K562 (cell line): ENCODE results near the gene GNB2. TPM values are rescaled to one million over a fixed set of nuclear protein-coding genes. Genes with fewer than 3 reads are reported as not detected.

Experiments used
- CHD1 ChIP-seq: fragments of 200-600 bp; sonication (generic); IDR thresholded peaks from one replicate; pipeline ENCODE4 v1.6.1; 2012; ENCODE audit warnings: mild to moderate bottlenecking, moderate library complexity, low read length, inconsistent platforms
- EHMT2 ChIP-seq: fragments of 450-650 bp; IDR thresholded peaks from 2 replicates; pipeline ENCODE4 v1.6.1; 2018; ENCODE audit warnings: antibody characterized with exemption
- EP400 ChIP-seq: fragments of 450-650 bp; IDR thresholded peaks from 2 replicates; pipeline ENCODE4 v1.6.1; 2017; ENCODE audit warnings: antibody characterized with exemption, mild to moderate bottlenecking, moderate library complexity
- ETS1 ChIP-seq: conservative IDR thresholded peaks from 2 replicates; pipeline ENCODE4 v1.6.1; 2011; ENCODE audit warnings: low read depth, mild to moderate bottlenecking, low read length; ENCODE audit not compliant: control insufficient read depth
- GATAD2B ChIP-seq: fragments of 450-650 bp; IDR thresholded peaks from 2 replicates; pipeline ENCODE4 v1.6.1; 2017; ENCODE audit warnings: mild to moderate bottlenecking, borderline replicate concordance
- GTF2A2 ChIP-seq: IDR thresholded peaks from 2 replicates; pipeline ENCODE4 v1.6.1; 2016; ENCODE audit warnings: mild to moderate bottlenecking, missing genetic modification characterization, missing compliant biosample characterization
- HDGF ChIP-seq: fragments of 450-650 bp; IDR thresholded peaks from 2 replicates; pipeline ENCODE4 v1.6.1; 2016
- MAFK ChIP-seq: IDR thresholded peaks from 2 replicates; pipeline ENCODE4 v1.6.1; 2011; ENCODE audit warnings: low read length, improper control_type of control experiment
- MNT ChIP-seq, 2 experiments: fragments of 450-650 bp; conservative IDR thresholded peaks; 2 replicates each; pipeline ENCODE4 v1.6.1; 2017; ENCODE audit warnings: mild to moderate bottlenecking in 2 of 2, moderate library complexity in 2 of 2
- MYC ChIP-seq, 2 experiments: fragments of 250-450 bp in 1 of 2; sonication (Bioruptor Pico) in 1 of 2; IDR thresholded peaks; 2 replicates each; pipeline versions ENCODE4 v1.5.1 to v1.6.1; 2012 to 2021; ENCODE audit warnings: low read depth in 2 of 2, borderline replicate concordance in 1 of 2, improper control_type of control experiment in 1 of 2, low read length in 1 of 2, mild to moderate bottlenecking in 1 of 2, moderate library complexity in 1 of 2
- NCOA1 ChIP-seq: fragments of 450-650 bp; IDR thresholded peaks from 2 replicates; pipeline ENCODE4 v1.6.1; 2016; ENCODE audit warnings: low read depth
- NR4A1 ChIP-seq, 2 experiments: fragments of 250-450 bp in 1 of 2; fragments of 450-650 bp in 1 of 2; sonication (Bioruptor Pico) in 1 of 2; IDR thresholded peaks; 2 replicates each; pipeline versions ENCODE4 v1.4.0 to v1.6.1; 2016 to 2020; ENCODE audit warnings: mild to moderate bottlenecking in 2 of 2, missing compliant biosample characterization in 1 of 2, missing genetic modification characterization in 1 of 2, moderate library complexity in 1 of 2
- PCBP1 ChIP-seq: fragments of 200-400 bp; formaldehyde crosslinking; IDR thresholded peaks from 2 replicates; pipeline ENCODE4 v1.6.1; 2018; ENCODE audit warnings: mild to moderate bottlenecking, low read depth, low read length; ENCODE audit not compliant: poor library complexity, severe bottlenecking
- PHF21A ChIP-seq: fragments of 450-650 bp; IDR thresholded peaks from 2 replicates; pipeline ENCODE4 v1.6.1; 2017; ENCODE audit warnings: low read depth, borderline replicate concordance
- PHF8 ChIP-seq: fragments of 200-600 bp; sonication (generic); IDR thresholded peaks from 2 replicates; pipeline ENCODE4 v1.6.1; 2012; ENCODE audit warnings: mixed run types, mild to moderate bottlenecking, inconsistent platforms, low read length, moderate library complexity, borderline replicate concordance
- PTBP1 ChIP-seq: fragments of 200-400 bp; formaldehyde crosslinking; IDR thresholded peaks from 2 replicates; pipeline ENCODE4 v1.6.1; 2017; ENCODE audit warnings: low read depth, low read length
- TAF9B ChIP-seq: fragments of 450-650 bp; IDR thresholded peaks from 2 replicates; pipeline ENCODE4 v1.6.1; 2018; ENCODE audit warnings: mild to moderate bottlenecking; ENCODE audit not compliant: partially characterized antibody
- TFE3 ChIP-seq: fragments of 450-650 bp; formaldehyde crosslinking; IDR thresholded peaks from 2 replicates; pipeline ENCODE4 v1.4.0; 2020; ENCODE audit warnings: mild to moderate bottlenecking, mixed read lengths
- U2AF2 ChIP-seq: fragments of 200-400 bp; formaldehyde crosslinking; optimal IDR thresholded peaks from 2 replicates; pipeline ENCODE3; 2017; ENCODE audit warnings: low read depth, mild to moderate bottlenecking, low read length
- ZNF146 ChIP-seq: IDR thresholded peaks from one replicate; pipeline ENCODE4 v1.6.1; 2018; ENCODE audit warnings: missing compliant biosample characterization; ENCODE audit not compliant: unreplicated experiment
- ZNF408 ChIP-seq: fragments of 250-450 bp; sonication (Bioruptor Pico); IDR thresholded peaks from 2 replicates; pipeline ENCODE4 v1.4.0; 2020; ENCODE audit warnings: low read depth, mild to moderate bottlenecking, moderate library complexity
- polyA plus RNA-seq, 8 experiments: library from polyadenylated mRNA; depleted of rRNA in 4 of 8; stranded (reverse) in 5 of 8; unstranded in 3 of 8; fragments of >200 nt; fragmentation: Nextera tagmentation in 2 of 8; fragmentation: Illumina TruSeq in 1 of 8; extraction: Ambion mirVana in 2 of 8; extraction: Trizol in 1 of 8; gene quantifications; 2 replicates each; pipeline versions ENCODE4 v1.2.1 to v1.2.3, GENCODE V29; 2011 to 2014; ENCODE audit warnings: inconsistent platforms in 1 of 8, missing spikeins in 1 of 8
- total RNA-seq, 7 experiments: library from RNA; depleted of rRNA in 6 of 7; stranded (reverse); fragments of >200 nt in 6 of 7; fragmentation: Illumina TruSeq in 2 of 7; extraction: Trizol in 2 of 7; gene quantifications; 2 replicates each; pipeline versions ENCODE4 v1.2.1 to v1.2.3, GENCODE V29; 2011 to 2021; ENCODE audit warnings: low replicate concordance in 1 of 7

GNB2 gene
- total and polyA plus RNA-seq, 9 of the 15 experiments (the other 6 are each of a cell fraction or from before 2014, with no cell fraction given), result 0.65 to 320 (median 104) TPM

DNA sequence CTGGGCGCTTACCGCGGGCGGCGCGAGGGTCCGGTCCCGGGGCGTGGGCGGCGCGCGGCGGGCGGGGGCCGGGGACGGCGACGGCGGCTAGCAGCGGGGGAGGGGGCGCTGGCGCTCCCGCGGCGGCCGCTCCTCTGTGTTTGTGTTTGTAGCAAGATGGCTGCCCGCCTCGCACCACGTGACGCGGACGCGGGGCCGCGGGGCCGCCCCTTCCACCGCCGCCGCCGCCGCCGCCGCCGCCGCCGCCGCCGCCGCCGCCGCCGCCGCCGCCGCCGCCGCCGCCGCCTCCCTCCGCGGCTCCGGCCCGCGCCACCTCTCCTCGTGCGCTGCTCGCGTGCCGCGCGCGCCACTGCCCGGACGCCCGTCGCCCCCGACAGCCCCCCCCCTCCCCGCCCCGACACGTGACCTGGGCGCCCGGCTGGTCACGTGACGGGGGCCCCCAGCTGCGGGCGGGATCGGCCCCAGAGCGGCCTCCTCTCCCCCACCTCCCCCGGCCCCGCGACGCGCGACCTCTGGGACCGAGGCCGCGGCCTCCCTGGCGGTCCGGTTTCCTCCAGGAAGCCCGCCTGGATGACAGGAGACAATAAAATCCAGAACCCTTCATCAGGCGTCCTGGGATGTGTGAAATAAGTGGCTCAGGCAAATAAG, 20.7 kb downstream of the GNB2 start, which contains the start of gene GIGYF1 (continued):
- peak; percentile 46 for TF ChIP-seq ETS1
- peak; percentile 47; the same call in 1 of the 2 replicates for TF ChIP-seq EP400
- TF ChIP-seq MYC (IDR thresholded peaks at IDR 0.05; ENCODE audit: low read depth, low read length), result peak; percentile 54; the same call in 1 of the 2 replicates
- no peak for TF ChIP-seq MYC (CRISPR knock-in tag; IDR thresholded peaks at IDR 0.05; ENCODE audit: borderline replicate concordance, low read depth)
- no peak for TF ChIP-seq MAFK
- no peak for TF ChIP-seq ZNF146 (CRISPR knock-in tag)
- TF ChIP-seq MNT (conservative IDR thresholded peaks at IDR 0.05), result peak; percentile 51 to 72; a peak in 3 of 4 replicates
- TF ChIP-seq HDGF, result no peak
- TF ChIP-seq PHF21A, result no peak
- TF ChIP-seq ZNF408 (CRISPR knock-in tag), result no peak
- TF ChIP-seq GTF2A2 (tag), result no peak
- peak; percentile 71 for TF ChIP-seq PCBP1
- no peak for TF ChIP-seq NR4A1 (CRISPR knock-in tag; IDR thresholded peaks at IDR 0.05)
- TF ChIP-seq NR4A1 (tag; IDR thresholded peaks at IDR 0.05), result no peak
- TF ChIP-seq EHMT2, result no peak
- 0 out of 2 replicates have a peak, but pooled peaks have one; percentile 31 for TF ChIP-seq GATAD2B
- peak; percentile 31; the same call in 1 of the 2 replicates for TF ChIP-seq PHF8
- TF ChIP-seq PTBP1, result 0 out of 2 replicates have a peak, but pooled peaks have one; percentile 35
- TF ChIP-seq TFE3 (CRISPR knock-in tag), result peak; percentile 98
- TF ChIP-seq CHD1, result no peak
- TF ChIP-seq NCOA1, result no peak
- TF ChIP-seq TAF9B, result no peak
- no peak for TF ChIP-seq U2AF2
